ENCODE measurements around the gene ABI1.

The ABI1 gene

GRCh38 chr10:26729395-26729794, 131.4 kb downstream of the ABI1 start (continued):
- TF ChIP-seq ZNF645 (tag by site-specific recombination; IDR thresholded peaks at IDR 0.05): no peak

- ChIA-PET CTCF (interaction anchor here (0.5 to 1.3 kb wide), 6 partner anchors 132 to 558 kb away, joined by 3 to 5 read pairs (median 3); partner anchors contain the start of gene ABI1), POLR2A (no interaction called here)
- TF ChIP-seq ZFHX2 (tag by site-specific recombination; conservative IDR thresholded peaks at IDR 0.05): no peak
- TF ChIP-seq, protein P1, sequence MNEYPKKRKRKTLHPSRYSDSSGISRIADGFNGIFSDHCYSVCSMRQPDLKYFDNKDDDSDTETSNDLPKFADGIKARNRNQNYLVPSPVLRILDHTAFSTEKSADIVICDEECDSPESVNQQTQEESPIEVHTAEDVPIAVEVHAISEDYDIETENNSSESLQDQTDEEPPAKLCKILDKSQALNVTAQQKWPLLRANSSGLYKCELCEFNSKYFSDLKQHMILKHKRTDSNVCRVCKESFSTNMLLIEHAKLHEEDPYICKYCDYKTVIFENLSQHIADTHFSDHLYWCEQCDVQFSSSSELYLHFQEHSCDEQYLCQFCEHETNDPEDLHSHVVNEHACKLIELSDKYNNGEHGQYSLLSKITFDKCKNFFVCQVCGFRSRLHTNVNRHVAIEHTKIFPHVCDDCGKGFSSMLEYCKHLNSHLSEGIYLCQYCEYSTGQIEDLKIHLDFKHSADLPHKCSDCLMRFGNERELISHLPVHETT (tag by site-specific recombination; IDR thresholded peaks at IDR 0.05): no peak
- no peak for TF ChIP-seq ZBTB20 (tag by site-specific recombination; IDR thresholded peaks at IDR 0.05)
- no peak for TF ChIP-seq ZNF394 (tag by site-specific recombination; IDR thresholded peaks at IDR 0.05; ENCODE audit: borderline replicate concordance)
- no peak for TF ChIP-seq ZSCAN16 (tag by site-specific recombination; IDR thresholded peaks at IDR 0.05)
- no peak for TF ChIP-seq KLF10 (tag by site-specific recombination; IDR thresholded peaks at IDR 0.05)
- no peak overlapping the region for H3K4me3 ChIP-seq (ENCODE audit: low read depth, low read length)
- H3K27ac ChIP-seq (ENCODE audit: extremely low read depth, low read depth, low read length): no peak overlapping the region
- H3K9me3 ChIP-seq (ENCODE audit: control insufficient read depth, insufficient read depth, low read depth, low read length): no peaks in the 10 kb centered on the region
- peaks cover 60 to 83% of the 10 kb centered on the region in 2 experiments for H3K36me3 ChIP-seq (ENCODE audit: control insufficient read depth in 2 of 2, insufficient read depth in 1 of 2, low read length in 2 of 2)
- H3K4me1 ChIP-seq (ENCODE audit: control insufficient read depth, insufficient read depth, low read length): no peaks in the 10 kb centered on the region
These were observed 131.8 kb downstream of the ABI1 start for GRCh38 chr10:26728957-26729356.

- CTCF ChIA-PET: interaction anchor here (0.6 to 3.3 kb wide), 22 partner anchors 9 to 1514 kb away, joined by 3 to 99 read pairs (median 4); partner anchors contain the start of gene ABI1
- POLR2A ChIA-PET: no interaction called here
- H3K36me3 ChIP-seq (ENCODE audit: control insufficient read depth in 2 of 2, insufficient read depth in 1 of 2, low read length in 2 of 2): peaks cover 51 to 77% of the 10 kb centered on the region in 2 experiments
- no peaks in the 10 kb centered on the region for H3K9me3 ChIP-seq (ENCODE audit: control insufficient read depth, insufficient read depth, low read depth, low read length)
- no peak overlapping the region for H3K4me3 ChIP-seq (ENCODE audit: low read depth, low read length)
- no peaks in the 10 kb centered on the region for H3K4me1 ChIP-seq (ENCODE audit: control insufficient read depth, insufficient read depth, low read length)
- no peak overlapping the region for H3K27ac ChIP-seq (ENCODE audit: extremely low read depth, low read depth, low read length)
- TF ChIP-seq, protein P2, sequence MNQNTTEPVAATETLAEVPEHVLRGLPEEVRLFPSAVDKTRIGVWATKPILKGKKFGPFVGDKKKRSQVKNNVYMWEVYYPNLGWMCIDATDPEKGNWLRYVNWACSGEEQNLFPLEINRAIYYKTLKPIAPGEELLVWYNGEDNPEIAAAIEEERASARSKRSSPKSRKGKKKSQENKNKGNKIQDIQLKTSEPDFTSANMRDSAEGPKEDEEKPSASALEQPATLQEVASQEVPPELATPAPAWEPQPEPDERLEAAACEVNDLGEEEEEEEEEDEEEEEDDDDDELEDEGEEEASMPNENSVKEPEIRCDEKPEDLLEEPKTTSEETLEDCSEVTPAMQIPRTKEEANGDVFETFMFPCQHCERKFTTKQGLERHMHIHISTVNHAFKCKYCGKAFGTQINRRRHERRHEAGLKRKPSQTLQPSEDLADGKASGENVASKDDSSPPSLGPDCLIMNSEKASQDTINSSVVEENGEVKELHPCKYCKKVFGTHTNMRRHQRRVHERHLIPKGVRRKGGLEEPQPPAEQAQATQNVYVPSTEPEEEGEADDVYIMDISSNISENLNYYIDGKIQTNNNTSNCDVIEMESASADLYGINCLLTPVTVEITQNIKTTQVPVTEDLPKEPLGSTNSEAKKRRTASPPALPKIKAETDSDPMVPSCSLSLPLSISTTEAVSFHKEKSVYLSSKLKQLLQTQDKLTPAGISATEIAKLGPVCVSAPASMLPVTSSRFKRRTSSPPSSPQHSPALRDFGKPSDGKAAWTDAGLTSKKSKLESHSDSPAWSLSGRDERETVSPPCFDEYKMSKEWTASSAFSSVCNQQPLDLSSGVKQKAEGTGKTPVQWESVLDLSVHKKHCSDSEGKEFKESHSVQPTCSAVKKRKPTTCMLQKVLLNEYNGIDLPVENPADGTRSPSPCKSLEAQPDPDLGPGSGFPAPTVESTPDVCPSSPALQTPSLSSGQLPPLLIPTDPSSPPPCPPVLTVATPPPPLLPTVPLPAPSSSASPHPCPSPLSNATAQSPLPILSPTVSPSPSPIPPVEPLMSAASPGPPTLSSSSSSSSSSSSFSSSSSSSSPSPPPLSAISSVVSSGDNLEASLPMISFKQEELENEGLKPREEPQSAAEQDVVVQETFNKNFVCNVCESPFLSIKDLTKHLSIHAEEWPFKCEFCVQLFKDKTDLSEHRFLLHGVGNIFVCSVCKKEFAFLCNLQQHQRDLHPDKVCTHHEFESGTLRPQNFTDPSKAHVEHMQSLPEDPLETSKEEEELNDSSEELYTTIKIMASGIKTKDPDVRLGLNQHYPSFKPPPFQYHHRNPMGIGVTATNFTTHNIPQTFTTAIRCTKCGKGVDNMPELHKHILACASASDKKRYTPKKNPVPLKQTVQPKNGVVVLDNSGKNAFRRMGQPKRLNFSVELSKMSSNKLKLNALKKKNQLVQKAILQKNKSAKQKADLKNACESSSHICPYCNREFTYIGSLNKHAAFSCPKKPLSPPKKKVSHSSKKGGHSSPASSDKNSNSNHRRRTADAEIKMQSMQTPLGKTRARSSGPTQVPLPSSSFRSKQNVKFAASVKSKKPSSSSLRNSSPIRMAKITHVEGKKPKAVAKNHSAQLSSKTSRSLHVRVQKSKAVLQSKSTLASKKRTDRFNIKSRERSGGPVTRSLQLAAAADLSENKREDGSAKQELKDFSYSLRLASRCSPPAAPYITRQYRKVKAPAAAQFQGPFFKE (tag by site-specific recombination; IDR thresholded peaks at IDR 0.05; ENCODE audit: borderline replicate concordance): no peak
- TF ChIP-seq ZNF362 (tag by site-specific recombination; IDR thresholded peaks at IDR 0.05): no peak
- TF ChIP-seq SP2 (tag by site-specific recombination; IDR thresholded peaks at IDR 0.05): no peak
- no peak for TF ChIP-seq PRDM4 (tag by site-specific recombination; IDR thresholded peaks at IDR 0.05)
- no peak for TF ChIP-seq ZFP41 (tag by site-specific recombination; IDR thresholded peaks at IDR 0.05; ENCODE audit: borderline replicate concordance)
- no peak for TF ChIP-seq ZNF112 (tag by site-specific recombination; IDR thresholded peaks at IDR 0.05)
- no peak for TF ChIP-seq ZNF10 (tag by site-specific recombination; IDR thresholded peaks at IDR 0.05)
- TF ChIP-seq ZNF600 (tag by site-specific recombination; IDR thresholded peaks at IDR 0.05): no peak
- no peak for TF ChIP-seq ZNF768 (tag by site-specific recombination; IDR thresholded peaks at IDR 0.05)
- TF ChIP-seq ZBTB11 (tag by site-specific recombination; conservative IDR thresholded peaks at IDR 0.05; ENCODE audit: low read depth): no peak
These were observed 133.8 kb downstream of the ABI1 start for GRCh38 chr10:26727005-26727404.

Measured in HEK293 (cell line).